Sigmoid colon (tissue), 3 donors: Measurements from ENCODE around the gene RNF6.

Experiments
- CTCF ChIP-seq, 4 experiments: fragments of 450-650 bp in 3 of 4; fragments of 200-600 bp in 1 of 4; IDR thresholded peaks; one replicate each; pipeline ENCODE4 v1.5.1; 2016 to 2019; ENCODE audit warnings: antibody characterized with exemption in 4 of 4, mild to moderate bottlenecking in 3 of 4, moderate library complexity in 2 of 4
- POLR2A ChIP-seq, 2 donors: fragments of 450-650 bp; IDR thresholded peaks; one replicate each; pipeline ENCODE4 v1.6.1; 2016; ENCODE audit warnings: antibody characterized with exemption in 2 of 2, mild to moderate bottlenecking in 2 of 2, moderate library complexity in 2 of 2

DNA sequence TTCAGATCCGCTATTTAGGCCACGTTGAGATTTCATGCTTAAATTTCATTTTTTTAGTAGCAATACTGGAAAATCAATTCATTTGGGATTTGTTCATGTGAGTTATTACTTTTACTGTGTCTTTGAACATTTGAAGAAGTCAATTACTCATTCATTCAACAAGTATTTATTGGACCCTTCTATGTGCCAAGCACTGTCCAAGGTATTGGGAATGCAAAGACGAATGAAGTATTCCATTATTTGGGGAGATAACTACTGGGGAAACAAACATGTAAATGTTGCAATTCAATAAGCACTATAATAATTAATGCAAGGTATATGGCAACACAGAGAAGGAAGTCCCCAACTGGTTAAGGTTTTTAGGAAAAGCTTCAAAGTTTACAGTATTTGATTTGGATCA, 37.5 kb upstream of the RNF6 start:
- no peak for TF ChIP-seq CTCF (IDR thresholded peaks at IDR 0.05)
- no peak for TF ChIP-seq POLR2A (IDR thresholded peaks at IDR 0.05)
